Loucy (cell line): ENCODE data around the gene LMTK3.

Experiments
- H2AFZ ChIP-seq: fragments of 200-600 bp; sonication (generic); 2 replicates; pipeline ENCODE4 v1.6.0; 2016; ENCODE audit warnings: antibody characterized with exemption, mild to moderate bottlenecking, low read length, moderate library complexity
- H3F3A ChIP-seq: fragments of 200-600 bp; 2 replicates; pipeline ENCODE4 v1.6.0; 2016; ENCODE audit warnings: antibody characterized with exemption, low read depth, mild to moderate bottlenecking
- H3K27me3 ChIP-seq: fragments of 200-600 bp; sonication (generic); 2 replicates; pipeline ENCODE4 v1.6.1; 2014; ENCODE audit warnings: low read length, mild to moderate bottlenecking; ENCODE audit not compliant: insufficient read depth, poor library complexity, severe bottlenecking
- H3K36me3 ChIP-seq: fragments of 200-600 bp; sonication (generic); 2 replicates; pipeline ENCODE4 v1.6.1; 2016; ENCODE audit warnings: low read length; ENCODE audit not compliant: insufficient read depth
- H3K4me1 ChIP-seq: fragments of 200-600 bp; sonication (generic); 2 replicates; pipeline ENCODE4 v1.5.1; 2014; ENCODE audit warnings: low read length, mild to moderate bottlenecking; ENCODE audit not compliant: insufficient read depth, poor library complexity, severe bottlenecking
- H3K4me2 ChIP-seq: fragments of 200-600 bp; sonication (generic); 2 replicates; pipeline ENCODE4 v1.6.0; 2014; ENCODE audit warnings: antibody characterized with exemption, low read length, low read depth, mild to moderate bottlenecking; ENCODE audit not compliant: poor library complexity, severe bottlenecking
- H3K4me3 ChIP-seq: fragments of 200-600 bp; sonication (generic); 2 replicates; pipeline ENCODE4 v1.5.1; 2014; ENCODE audit warnings: low read length, mild to moderate bottlenecking, mixed read lengths; ENCODE audit not compliant: poor library complexity, severe bottlenecking
- H3K79me2 ChIP-seq: fragments of 200-600 bp; sonication (generic); 2 replicates; pipeline ENCODE4 v1.6.1; 2014; ENCODE audit warnings: low read length; ENCODE audit not compliant: insufficient read depth
- H3K9ac ChIP-seq: fragments of 200-600 bp; sonication (generic); 2 replicates; pipeline ENCODE4 v1.6.0; 2014; ENCODE audit warnings: mild to moderate bottlenecking, low read depth, low read length, moderate library complexity; ENCODE audit not compliant: poor library complexity, severe bottlenecking
- H3K9me2 ChIP-seq: fragments of 200-600 bp; sonication (generic); replicated peaks from 2 replicates; pipeline ENCODE4 v1.6.1; 2016; ENCODE audit warnings: low read depth, low read length, mixed read lengths
- H3K9me3 ChIP-seq: fragments of 200-600 bp; sonication (generic); 2 replicates; pipeline ENCODE4 v1.6.1; 2014; ENCODE audit warnings: mild to moderate bottlenecking, antibody characterized with exemption, low read length, low read depth; ENCODE audit not compliant: insufficient read depth
- H4K20me1 ChIP-seq: fragments of 200-600 bp; sonication (generic); 2 replicates; pipeline ENCODE4 v1.6.0; 2014; ENCODE audit warnings: antibody characterized with exemption, low read length, mild to moderate bottlenecking; ENCODE audit not compliant: insufficient read depth, poor library complexity, severe bottlenecking
- CTCF ChIP-seq: fragments of 200-600 bp; sonication (generic); conservative IDR thresholded peaks from 2 replicates; pipeline ENCODE4 v1.5.1; 2014; ENCODE audit warnings: mild to moderate bottlenecking, antibody characterized with exemption, low read length
- EZH2phosphoT487 ChIP-seq: fragments of 200-600 bp; IDR thresholded peaks from 2 replicates; pipeline ENCODE4 v1.6.1; 2018; ENCODE audit warnings: antibody characterized with exemption, mild to moderate bottlenecking, moderate library complexity, borderline replicate concordance

The LMTK3 gene

GRCh38 chr19:48436586-48436985, 75.0 kb downstream of the LMTK3 start:
- Histone ChIP-seq H3K4me2 (no peak overlapping the region), H2AFZ (no peak overlapping the region), H3K79me2 (no peaks in the 10 kb centered on the region), H3F3A (no peaks in the 10 kb centered on the region), H3K27me3 (no peaks in the 10 kb centered on the region), H3K4me3 (no peak overlapping the region), H4K20me1 (no peaks in the 10 kb centered on the region), H3K9me2 (no peaks in the 10 kb centered on the region), H3K4me1 (no peaks in the 10 kb centered on the region), H3K36me3 (no peaks in the 10 kb centered on the region), H3K9me3 (no peaks in the 10 kb centered on the region), H3K9ac (no peak overlapping the region)
- TF ChIP-seq CTCF (no peak), EZH2phosphoT487 (no peak)
